ENCODE data around the gene CORO2A.

The CORO2A gene

DNA sequence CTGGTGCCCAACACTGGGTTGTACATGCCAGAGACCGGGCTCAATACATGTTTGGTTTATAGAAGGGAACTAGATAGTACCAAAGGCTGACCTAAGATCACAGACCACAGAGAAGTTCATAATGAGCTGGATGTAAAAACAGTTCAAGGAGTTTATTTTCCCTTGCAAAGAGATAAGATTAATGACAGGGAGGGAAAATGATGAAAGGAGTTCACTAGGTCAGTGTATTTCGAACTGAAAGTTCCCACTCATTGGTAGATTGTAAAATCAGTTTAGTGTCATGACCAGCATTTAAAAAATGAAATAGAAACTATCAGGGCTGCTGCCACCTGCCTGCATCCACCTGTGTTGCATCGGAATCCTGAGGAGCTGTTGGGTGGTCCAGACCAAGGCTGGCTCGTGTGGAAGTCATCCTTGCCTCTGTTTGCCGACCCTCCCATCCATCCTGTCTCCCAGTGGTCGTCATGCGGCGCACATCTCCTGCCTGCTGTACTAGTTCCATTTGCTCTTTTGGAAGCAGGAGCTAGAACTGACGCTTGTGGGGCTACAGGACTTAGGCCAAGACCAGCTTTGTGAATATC is 41.9 kb upstream of the CORO2A start:
- DNase-seq (ENCODE audit: low read depth), result no peak
- TF ChIP-seq, protein P1, sequence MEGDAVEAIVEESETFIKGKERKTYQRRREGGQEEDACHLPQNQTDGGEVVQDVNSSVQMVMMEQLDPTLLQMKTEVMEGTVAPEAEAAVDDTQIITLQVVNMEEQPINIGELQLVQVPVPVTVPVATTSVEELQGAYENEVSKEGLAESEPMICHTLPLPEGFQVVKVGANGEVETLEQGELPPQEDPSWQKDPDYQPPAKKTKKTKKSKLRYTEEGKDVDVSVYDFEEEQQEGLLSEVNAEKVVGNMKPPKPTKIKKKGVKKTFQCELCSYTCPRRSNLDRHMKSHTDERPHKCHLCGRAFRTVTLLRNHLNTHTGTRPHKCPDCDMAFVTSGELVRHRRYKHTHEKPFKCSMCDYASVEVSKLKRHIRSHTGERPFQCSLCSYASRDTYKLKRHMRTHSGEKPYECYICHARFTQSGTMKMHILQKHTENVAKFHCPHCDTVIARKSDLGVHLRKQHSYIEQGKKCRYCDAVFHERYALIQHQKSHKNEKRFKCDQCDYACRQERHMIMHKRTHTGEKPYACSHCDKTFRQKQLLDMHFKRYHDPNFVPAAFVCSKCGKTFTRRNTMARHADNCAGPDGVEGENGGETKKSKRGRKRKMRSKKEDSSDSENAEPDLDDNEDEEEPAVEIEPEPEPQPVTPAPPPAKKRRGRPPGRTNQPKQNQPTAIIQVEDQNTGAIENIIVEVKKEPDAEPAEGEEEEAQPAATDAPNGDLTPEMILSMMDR (IDR thresholded peaks at IDR 0.05; ENCODE audit: control insufficient read depth, extremely low read depth, insufficient read depth), result no peak; the same call in 1 of the 2 replicates
- no peak overlapping the region for H3K4me3 ChIP-seq (ENCODE audit: low read depth, low read length)

DNA sequence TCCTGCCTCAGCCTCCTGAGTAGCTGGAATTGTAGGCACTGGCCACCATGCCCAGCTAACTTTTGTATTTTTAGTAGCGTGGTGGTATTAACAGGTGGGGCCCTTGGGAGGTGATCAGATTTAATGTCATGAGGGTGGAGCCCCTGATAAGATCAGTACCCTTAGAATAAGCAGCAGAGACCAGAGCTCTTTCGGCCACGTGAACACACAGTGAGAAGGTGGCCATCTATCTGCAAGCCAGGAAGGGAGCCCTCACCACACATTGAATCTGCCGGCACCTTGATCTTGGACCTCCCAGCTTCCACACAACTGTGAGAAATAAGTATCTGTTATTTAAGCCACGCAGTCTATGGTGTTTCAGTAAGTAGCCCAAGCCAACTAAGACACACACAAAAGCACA is 40.5 kb upstream of the CORO2A start:
- TF ChIP-seq, protein P1 (IDR thresholded peaks at IDR 0.05; ENCODE audit: control insufficient read depth, extremely low read depth, insufficient read depth), result no peak
- no peak for DNase-seq (ENCODE audit: low read depth)
- no peak overlapping the region for H3K4me3 ChIP-seq (ENCODE audit: low read depth, low read length)

DNA sequence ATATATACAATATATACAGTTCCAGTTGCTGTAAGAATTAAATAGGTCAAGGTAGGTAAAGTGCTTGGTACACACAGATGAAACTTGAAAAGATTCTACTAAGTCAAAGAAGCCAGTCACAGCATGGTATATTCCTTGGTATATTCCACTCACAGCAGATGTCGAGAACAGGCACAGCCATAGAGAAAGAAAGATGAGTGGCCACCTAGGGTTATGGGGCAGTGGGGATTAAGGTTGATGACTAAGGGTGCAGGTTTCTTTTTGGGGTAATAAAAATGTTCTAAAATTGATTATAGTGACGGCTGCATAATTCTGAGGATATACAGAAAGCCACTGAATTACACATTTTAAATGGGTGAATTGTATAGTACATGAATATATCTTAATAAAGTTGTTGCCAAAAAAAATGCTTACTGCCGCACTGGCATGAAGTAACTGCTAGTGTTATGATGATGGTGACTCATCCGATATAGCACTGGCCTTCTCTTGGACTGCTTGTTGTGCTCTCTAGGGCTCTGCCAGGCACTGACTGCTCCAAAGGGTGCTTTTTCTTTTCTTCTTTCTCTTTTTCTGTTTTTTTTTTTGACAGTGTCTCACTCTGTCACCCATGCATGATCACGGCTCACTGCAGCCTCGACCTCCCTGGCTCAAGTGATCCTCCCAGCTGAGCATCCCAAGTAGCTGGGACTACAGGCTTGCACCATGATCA is 39.5 kb upstream of the CORO2A start:
- no peak overlapping the region for H3K4me3 ChIP-seq (ENCODE audit: low read depth, low read length)
- no peak for DNase-seq (ENCODE audit: low read depth)
- TF ChIP-seq, protein P1 (IDR thresholded peaks at IDR 0.05; ENCODE audit: control insufficient read depth, extremely low read depth, insufficient read depth), result no peak

DNA sequence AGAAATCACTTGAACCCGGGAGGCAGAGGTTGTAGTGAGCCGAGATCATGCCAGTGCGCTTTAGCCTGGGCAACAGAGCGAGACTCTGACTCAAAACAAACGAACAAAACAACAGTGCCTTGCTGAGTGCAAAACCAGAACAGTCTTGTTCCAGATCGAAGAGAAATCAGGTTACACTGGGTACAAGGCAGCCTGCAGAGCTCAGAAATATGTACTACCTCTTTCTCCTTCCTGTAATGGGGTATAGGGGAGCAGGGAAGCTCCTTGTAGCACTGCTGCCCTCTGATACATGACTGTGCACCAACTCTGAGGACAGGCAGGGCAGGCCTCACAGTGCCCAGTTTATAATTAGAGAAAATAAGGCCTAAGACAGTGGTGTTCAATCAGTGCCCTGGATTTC is 38.4 kb upstream of the CORO2A start:
- H3K4me3 ChIP-seq (ENCODE audit: low read depth, low read length), result no peak overlapping the region
- TF ChIP-seq, protein P1 (IDR thresholded peaks at IDR 0.05; ENCODE audit: control insufficient read depth, extremely low read depth, insufficient read depth), result no peak
- no peak for DNase-seq (ENCODE audit: low read depth)

DNA sequence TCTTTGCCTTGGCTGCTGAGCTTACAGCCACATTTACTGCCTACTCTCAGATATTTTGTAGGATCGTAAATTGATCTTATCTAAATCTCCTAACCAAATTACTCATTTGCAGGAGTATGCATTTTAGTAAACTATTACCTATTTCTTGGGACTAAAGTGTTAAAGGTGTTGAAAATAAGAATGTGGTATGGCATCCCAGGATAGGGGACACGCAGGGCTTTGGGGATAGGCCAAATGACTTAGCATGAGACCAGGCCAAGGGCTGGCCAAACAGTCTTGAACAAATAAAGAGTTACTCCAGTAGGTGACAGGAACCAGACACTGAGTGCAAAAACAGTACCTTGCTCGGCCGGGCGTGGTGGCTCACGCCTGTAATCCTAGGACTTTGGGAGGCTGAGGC is 37.9 kb upstream of the CORO2A start:
- peak; percentile 87 for DNase-seq (ENCODE audit: low read depth)
- no peak overlapping the region for H3K4me3 ChIP-seq (ENCODE audit: low read depth, low read length)
- TF ChIP-seq, protein P1 (IDR thresholded peaks at IDR 0.05; ENCODE audit: control insufficient read depth, extremely low read depth, insufficient read depth), result no peak

DNA sequence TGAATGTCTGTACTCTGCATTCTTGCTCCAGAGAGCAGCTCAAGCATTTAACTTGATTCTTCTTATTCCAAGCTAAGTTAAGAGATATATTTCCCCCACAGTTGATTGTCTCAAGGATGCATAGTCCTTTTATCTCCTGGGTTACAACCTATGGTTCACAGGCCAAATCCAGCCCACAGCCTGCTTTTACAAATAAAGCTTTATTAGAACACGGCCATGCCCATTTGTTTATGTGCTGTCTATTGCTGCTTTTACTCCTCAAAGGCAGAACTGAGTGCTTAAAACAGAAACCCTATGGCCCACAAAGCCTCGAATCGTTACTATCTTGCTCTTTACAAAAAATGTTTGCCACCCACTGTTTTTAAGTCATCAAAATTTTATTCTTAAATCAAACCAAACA is 37.2 kb upstream of the CORO2A start:
- no peak for DNase-seq (ENCODE audit: low read depth)
- TF ChIP-seq, protein P1 (IDR thresholded peaks at IDR 0.05; ENCODE audit: control insufficient read depth, extremely low read depth, insufficient read depth), result no peak
- no peak overlapping the region for H3K4me3 ChIP-seq (ENCODE audit: low read depth, low read length)

DNA sequence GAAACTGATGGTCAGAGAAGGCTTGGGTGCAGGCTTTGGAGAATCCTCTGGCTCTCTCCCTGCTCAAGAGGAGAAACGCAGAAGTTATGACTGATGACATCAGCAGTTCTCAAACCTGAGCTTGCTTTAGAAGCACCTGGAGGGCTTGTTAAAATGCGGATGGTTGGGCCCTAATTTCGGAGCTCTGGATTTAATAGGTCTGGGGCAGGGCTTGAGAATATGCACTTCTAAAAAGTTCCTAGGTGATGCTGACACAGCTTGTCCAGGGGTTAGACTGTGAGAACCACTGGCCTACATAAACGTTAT is 36.6 kb upstream of the CORO2A start:
- DNase-seq (ENCODE audit: low read depth), result no peak

More for the DNA sequence above, 36.6 kb upstream of the CORO2A start:
- TF ChIP-seq, protein P1 (IDR thresholded peaks at IDR 0.05; ENCODE audit: control insufficient read depth, extremely low read depth, insufficient read depth), result no peak
- H3K4me3 ChIP-seq (ENCODE audit: low read depth, low read length), result no peak overlapping the region
